Trophoblast cell (in vitro differentiated cells and primary cell): Measurements from ENCODE around the gene GNAO1.
A peak's percentile ranks its signal among the peaks of the same experiment; 100 is the strongest.

Source experiments
- DNase-seq, 2 donors: peaks; one replicate each; pipeline ENCODE4 v3.0.0-alpha.2; 2016
- H2AFZ ChIP-seq: 2 replicates; pipeline ENCODE4 v1.6.1; 2013; ENCODE audit warnings: low read length, moderate library complexity, mild to moderate bottlenecking; ENCODE audit not compliant: insufficient read depth, poor library complexity
- H2AK5ac ChIP-seq: 2 replicates; pipeline ENCODE4 v1.6.1; 2013; ENCODE audit warnings: mild to moderate bottlenecking, low read length
- H2BK120ac ChIP-seq: 2 replicates; pipeline ENCODE4 v1.6.1; 2013; ENCODE audit warnings: low read length, mild to moderate bottlenecking, moderate library complexity; ENCODE audit not compliant: insufficient read depth, poor library complexity
- H2BK12ac ChIP-seq: 2 replicates; pipeline ENCODE4 v1.6.1; 2013; ENCODE audit warnings: mild to moderate bottlenecking, low read length, moderate library complexity
- H2BK5ac ChIP-seq: 2 replicates; pipeline ENCODE4 v1.6.1; 2013; ENCODE audit warnings: low read length, low read depth, moderate library complexity, mild to moderate bottlenecking; ENCODE audit not compliant: poor library complexity
- H3K14ac ChIP-seq: 2 replicates; pipeline ENCODE4 v1.6.1; 2013; ENCODE audit warnings: mild to moderate bottlenecking, low read length
- H3K18ac ChIP-seq: 2 replicates; pipeline ENCODE4 v1.6.1; 2013; ENCODE audit warnings: mild to moderate bottlenecking, low read length
- H3K23ac ChIP-seq: 2 replicates; pipeline ENCODE4 v1.6.1; 2013; ENCODE audit warnings: low read length
- H3K27ac ChIP-seq: 2 replicates; pipeline ENCODE4 v1.5.1; 2013; ENCODE audit warnings: low read depth, mild to moderate bottlenecking, inconsistent platforms, low read length, moderate library complexity
- H3K27me3 ChIP-seq: 2 replicates; pipeline ENCODE4 v1.6.1; 2013; ENCODE audit warnings: inconsistent platforms, mild to moderate bottlenecking, low read length, moderate library complexity; ENCODE audit not compliant: insufficient read depth
- H3K36me3 ChIP-seq, 2 experiments: 1 replicate in 1 of 2; 2 replicates in 1 of 2; pipeline ENCODE4 v1.6.1; 2013; ENCODE audit warnings: low read length in 2 of 2, mild to moderate bottlenecking in 2 of 2, moderate library complexity in 1 of 2; ENCODE audit not compliant: insufficient read depth in 2 of 2, control insufficient read depth in 1 of 2
- H3K4ac ChIP-seq: 2 replicates; pipeline ENCODE4 v1.6.1; 2013; ENCODE audit warnings: low read depth, mild to moderate bottlenecking, low read length, moderate library complexity
- H3K4me1 ChIP-seq, 2 experiments: 1 replicate in 1 of 2; 2 replicates in 1 of 2; pipeline ENCODE4 v1.6.1; 2013; ENCODE audit warnings: low read length in 2 of 2, mild to moderate bottlenecking in 2 of 2, moderate library complexity in 1 of 2; ENCODE audit not compliant: insufficient read depth in 2 of 2, control insufficient read depth in 1 of 2
- H3K4me2 ChIP-seq: 2 replicates; pipeline ENCODE4 v1.6.1; 2013; ENCODE audit warnings: inconsistent platforms, mild to moderate bottlenecking, low read length, moderate library complexity
- H3K4me3 ChIP-seq: 2 replicates; pipeline ENCODE4 v1.5.1; 2013; ENCODE audit warnings: mild to moderate bottlenecking, low read depth, low read length, inconsistent platforms
- H3K79me1 ChIP-seq: one replicate; pipeline ENCODE4 v1.6.1; 2013; ENCODE audit warnings: low read length
- H3K79me2 ChIP-seq: 2 replicates; pipeline ENCODE4 v1.6.1; 2013; ENCODE audit warnings: low read length, mild to moderate bottlenecking; ENCODE audit not compliant: control insufficient read depth, insufficient read depth, poor library complexity
- H3K9ac ChIP-seq: 2 replicates; pipeline ENCODE4 v1.6.1; 2013; ENCODE audit warnings: mild to moderate bottlenecking, low read length
- H3K9me3 ChIP-seq: 2 replicates; pipeline ENCODE4 v1.6.1; 2013; ENCODE audit warnings: low read depth, mild to moderate bottlenecking, control low read depth, inconsistent platforms, low read length; ENCODE audit not compliant: insufficient read depth
- H4K12ac ChIP-seq: 2 replicates; pipeline ENCODE4 v1.6.1; 2013; ENCODE audit warnings: low read depth, mild to moderate bottlenecking, low read length, moderate library complexity
- H4K8ac ChIP-seq: 2 replicates; pipeline ENCODE4 v1.6.1; 2013; ENCODE audit warnings: low read depth, mild to moderate bottlenecking, low read length, moderate library complexity
- H4K91ac ChIP-seq: one replicate; pipeline ENCODE4 v1.6.1; 2013; ENCODE audit warnings: low read depth, mild to moderate bottlenecking, low read length, moderate library complexity
- WGBS: extraction: QIAGEN DNeasy Blood & Tissue Kit; methylation state at CpG from one replicate; pipeline ENCODE4 v1.1.7; 2013; ENCODE audit warnings: missing lambda C conversion rate; ENCODE audit not compliant: insufficient read length, insufficient coverage; ENCODE audit errors: extremely low coverage; 5-methylcytosine and 5-hydroxymethylcytosine counted together

GNAO1 gene

GRCh38 chr16:56226187-56226586 is 34.9 kb downstream of the GNAO1 start:
- Histone ChIP-seq H3K18ac (no peak overlapping the region), H3K4me1 (peaks cover 0 to 2% of the 10 kb centered on the region in 2 experiments), H3K27ac (no peak overlapping the region), H3K36me3 (no peaks in the 10 kb centered on the region), H3K4me2 (no peak overlapping the region), H3K79me1 (no peaks in the 10 kb centered on the region), H3K4ac (no peak overlapping the region), H3K14ac (no peak overlapping the region), H2AK5ac (no peak overlapping the region), H2AFZ (no peak overlapping the region), H2BK12ac (no peak overlapping the region), H3K9me3 (no peaks in the 10 kb centered on the region), H3K23ac (no peak overlapping the region), H4K12ac (no peak overlapping the region), H3K27me3 (no peaks in the 10 kb centered on the region), H2BK5ac (no peak overlapping the region), H3K9ac (no peak overlapping the region), H4K91ac (no peak overlapping the region), H3K4me3 (no peak overlapping the region), H2BK120ac (no peak overlapping the region), H3K79me2 (no peaks in the 10 kb centered on the region), H4K8ac (no peak overlapping the region)
- no CpG with 5 or more reads among the region's 2 CpGs for WGBS
- DNase-seq, result no peak

DNA sequence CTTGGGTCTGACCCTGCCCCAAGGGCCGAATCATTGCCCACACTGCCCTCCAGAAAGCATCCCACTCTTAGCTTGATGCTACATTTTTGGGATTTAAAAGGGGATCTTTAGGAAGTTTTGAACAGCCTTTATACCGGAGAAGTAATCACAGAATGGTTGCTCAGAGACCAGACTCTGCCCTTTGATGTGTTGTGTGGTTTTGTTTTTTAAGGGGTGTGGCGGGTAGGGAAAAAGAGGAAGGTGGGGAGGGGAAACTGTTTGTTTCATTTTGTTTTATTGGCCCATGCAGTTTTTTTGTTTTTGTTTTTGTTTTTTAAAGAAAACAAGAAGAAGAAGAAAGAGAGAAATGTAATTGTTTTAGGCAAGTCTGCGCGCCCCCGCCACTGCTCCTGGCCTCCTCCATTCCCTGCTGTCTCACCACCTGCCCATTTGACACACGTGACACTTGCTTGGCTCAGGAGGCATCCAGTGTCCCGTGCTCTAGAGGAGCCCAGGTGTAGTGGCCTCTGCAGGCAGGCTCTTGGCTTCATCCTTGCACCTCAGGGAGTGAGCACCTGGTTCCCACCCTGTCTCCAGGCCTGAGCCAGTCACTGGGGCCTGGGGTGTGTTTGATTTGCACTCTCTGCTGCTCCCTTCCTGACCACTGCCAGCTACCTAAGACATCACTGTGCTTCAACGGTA is 35.7 kb downstream of the GNAO1 start:
- no peak overlapping the region for H2BK12ac ChIP-seq
- H3K79me2 ChIP-seq, result no peaks in the 10 kb centered on the region
- no peak overlapping the region for H4K12ac ChIP-seq
- no peak overlapping the region for H4K8ac ChIP-seq
- H2BK120ac ChIP-seq, result no peak overlapping the region
- no peak overlapping the region for H3K4me2 ChIP-seq
- peaks cover 0 to 2% of the 10 kb centered on the region in 2 experiments for H3K4me1 ChIP-seq
- no peak overlapping the region for H2AK5ac ChIP-seq
- H3K79me1 ChIP-seq, result no peaks in the 10 kb centered on the region
- no peak overlapping the region for H3K23ac ChIP-seq
- no peaks in the 10 kb centered on the region for H3K36me3 ChIP-seq
- no peak overlapping the region for H3K14ac ChIP-seq
- WGBS, result no CpG with 5 or more reads among the region's 9 CpGs
- H3K18ac ChIP-seq, result no peak overlapping the region
- no peak overlapping the region for H3K27ac ChIP-seq
- H3K27me3 ChIP-seq, result no peaks in the 10 kb centered on the region
- no peaks in the 10 kb centered on the region for H3K9me3 ChIP-seq
- H3K9ac ChIP-seq, result no peak overlapping the region
- no peak overlapping the region for H4K91ac ChIP-seq
- H2BK5ac ChIP-seq, result no peak overlapping the region
- no peak for DNase-seq
- no peak overlapping the region for H3K4ac ChIP-seq
- no peak overlapping the region for H3K4me3 ChIP-seq
- H2AFZ ChIP-seq, result no peak overlapping the region

- H2AFZ ChIP-seq, result no peak overlapping the region
- no peak for DNase-seq
- H3K4ac ChIP-seq, result no peak overlapping the region
- no peak overlapping the region for H3K23ac ChIP-seq
- H4K8ac ChIP-seq, result no peak overlapping the region
- no peaks in the 10 kb centered on the region for H3K9me3 ChIP-seq
- H2BK120ac ChIP-seq, result no peak overlapping the region
- no peaks in the 10 kb centered on the region for H3K79me1 ChIP-seq
- H3K18ac ChIP-seq, result no peak overlapping the region
- no peaks in the 10 kb centered on the region for H3K79me2 ChIP-seq
- H2BK12ac ChIP-seq, result no peak overlapping the region
- H2AK5ac ChIP-seq, result no peak overlapping the region
- no peak overlapping the region for H4K12ac ChIP-seq
- H4K91ac ChIP-seq, result no peak overlapping the region
- no CpG with 5 or more reads among the region's 6 CpGs for WGBS
- H3K14ac ChIP-seq, result no peak overlapping the region
- no peaks in the 10 kb centered on the region for H3K27me3 ChIP-seq
- H3K4me2 ChIP-seq, result no peak overlapping the region
- no peaks in the 10 kb centered on the region for H3K4me1 ChIP-seq
- H2BK5ac ChIP-seq, result no peak overlapping the region
- no peak overlapping the region for H3K9ac ChIP-seq
- H3K4me3 ChIP-seq, result no peak overlapping the region
- no peak overlapping the region for H3K27ac ChIP-seq
- H3K36me3 ChIP-seq, result no peaks in the 10 kb centered on the region
Measured at GRCh38 chr16:56227936-56228335, 36.6 kb downstream of the GNAO1 start.

GRCh38 chr16:56228476-56228875 is 37.2 kb downstream of the GNAO1 start:
- Histone ChIP-seq H2AK5ac (no peak overlapping the region), H3K23ac (no peak overlapping the region), H2BK120ac (no peak overlapping the region), H3K18ac (no peak overlapping the region), H3K14ac (no peak overlapping the region), H3K4me1 (no peaks in the 10 kb centered on the region), H3K9me3 (no peaks in the 10 kb centered on the region), H3K4ac (no peak overlapping the region), H4K12ac (no peak overlapping the region), H3K27ac (no peak overlapping the region), H4K91ac (no peak overlapping the region), H3K4me2 (no peak overlapping the region), H3K79me2 (no peaks in the 10 kb centered on the region), H2BK5ac (no peak overlapping the region), H3K27me3 (no peaks in the 10 kb centered on the region), H2AFZ (no peak overlapping the region), H3K79me1 (no peaks in the 10 kb centered on the region), H4K8ac (no peak overlapping the region), H2BK12ac (no peak overlapping the region), H3K4me3 (no peak overlapping the region), H3K9ac (no peak overlapping the region), H3K36me3 (no peaks in the 10 kb centered on the region)
- WGBS, result no CpG with 5 or more reads among the region's 4 CpGs
- peak in 1 of 2 donors; percentile 30 for DNase-seq
